Fibroblast of villous mesenchyme (primary cell): Measurements from ENCODE around the gene TAF11L7. TPM values are rescaled to one million over a fixed set of nuclear protein-coding genes. Genes with fewer than 3 reads are reported as not detected.
"Not testable (repeated sequence)": the region's sequence is repeated elsewhere in the genome, so short reads cannot be mapped to it uniquely, and the experiment has no call there.

Experiments used
- DNase-seq: peaks from one replicate; pipeline ENCODE4 v3.0.0-alpha.2; 2010; ENCODE audit warnings: low read depth
- H3K4me3 ChIP-seq: 2 replicates; pipeline ENCODE4 v1.5.1; 2011; ENCODE audit warnings: low read depth, mild to moderate bottlenecking, low read length
- CTCF ChIP-seq: IDR thresholded peaks from 2 replicates; pipeline ENCODE4 v1.5.1; 2012; ENCODE audit warnings: low read depth, mild to moderate bottlenecking, low read length; ENCODE audit not compliant: insufficient read depth
- small RNA-seq: library from RNA; depleted of rRNA; stranded (forward); fragments of <200 nt; gene quantifications from one replicate; pipeline ENCODE3, GENCODE V24; 2012
- total RNA-seq: library from RNA; depleted of rRNA; stranded (reverse); fragments of >200 nt; gene quantifications from 2 replicates; pipeline ENCODE4 v1.2.3, GENCODE V29; 2012

Gene TAF11L7
- total RNA-seq, 1 donor: not detected

GRCh38 chr5:17604951-17605350, 19.4 kb upstream of the TAF11L7 start:
- DNase-seq: no peak
- H3K4me3 ChIP-seq: no peak overlapping the region
- no peak for TF ChIP-seq CTCF

- not testable (repeated sequence) for DNase-seq
Measured at GRCh38 chr5:17603880-17604279, 18.3 kb upstream of the TAF11L7 start, which contains the start of gene TAF11L11. Gene TAF11L11 (plus strand): TSS chr5:17604183.

GRCh38 chr5:17597728-17598127, 12.2 kb upstream of the TAF11L7 start, which contains the start of gene TAF11L10:
Gene TAF11L10 (minus strand): TSS chr5:17597828.
- H3K4me3 ChIP-seq, DNase-seq: not testable (repeated sequence)

More at GRCh38 chr5:17603880-17604279, 18.3 kb upstream of the TAF11L7 start, which contains the start of gene TAF11L11:
- not testable (repeated sequence) for H3K4me3 ChIP-seq

GRCh38 chr5:17594255-17594654, 8.7 kb upstream of the TAF11L7 start, which contains the start of gene TAF11L9:
Gene TAF11L9 (minus strand): TSS chr5:17594394.
- DNase-seq, H3K4me3 ChIP-seq: not testable (repeated sequence)

DNA sequence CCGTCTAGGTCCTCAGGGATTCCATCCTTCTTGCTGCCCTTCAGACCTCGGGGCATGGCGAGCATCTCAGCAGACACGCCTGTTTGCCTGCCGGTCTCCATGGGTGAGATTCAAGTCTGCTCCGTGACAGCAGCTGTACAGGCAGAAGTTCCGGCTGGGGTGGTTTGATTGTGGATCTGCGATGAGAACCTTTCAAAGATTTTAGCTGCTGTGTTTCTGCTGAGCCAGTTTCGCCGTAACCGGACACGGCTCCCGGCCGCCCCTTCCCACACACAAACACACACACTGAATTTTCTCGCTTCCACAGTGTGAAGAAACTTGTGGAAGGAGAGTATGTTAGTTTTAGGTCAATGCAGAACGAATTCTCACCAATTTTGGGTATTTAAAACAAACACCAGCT, 5.3 kb upstream of the TAF11L7 start, which contains the start of gene TAF11L8:
TSS of gene TAF11L8 (minus strand) at position 101 of the 400 bp plus-strand sequence.
- not testable (repeated sequence) for DNase-seq, H3K4me3 ChIP-seq

Small RNA genes within 50 kb of the gene (small RNA-seq; reads per million reads assigned to genes)
- gene AC233724.3: not detected
- not detected for gene AC233724.6
- gene AC233724.7: not detected

Other genes with a start within 250 kb of the TAF11L7 start
- not detected in 2 replicates for gene TAF11L2, start 87.5 kb downstream of the TAF11L7 start, total RNA-seq
- gene TAF11L3, start 67.4 kb downstream of the TAF11L7 start, total RNA-seq: not detected in 2 replicates
- not detected in 2 replicates for gene TAF11L4, start 64.0 kb downstream of the TAF11L7 start, total RNA-seq
- gene TAF11L5, start 60.5 kb downstream of the TAF11L7 start, total RNA-seq: not detected in 2 replicates
- not detected in 2 replicates for gene TAF11L6, start 57.1 kb downstream of the TAF11L7 start, total RNA-seq
- gene TAF11L8, start 5.2 kb upstream of the TAF11L7 start, total RNA-seq: not detected in 2 replicates
- gene TAF11L9, start 8.6 kb upstream of the TAF11L7 start, total RNA-seq: not detected in 2 replicates
- not detected in 2 replicates for gene TAF11L10, start 12.1 kb upstream of the TAF11L7 start, total RNA-seq
- gene TAF11L11, start 18.4 kb upstream of the TAF11L7 start, total RNA-seq: not detected in 2 replicates
- not detected in 2 replicates for gene TAF11L12, start 24.6 kb upstream of the TAF11L7 start, total RNA-seq
- not detected in 2 replicates for gene TAF11L13, start 46.3 kb upstream of the TAF11L7 start, total RNA-seq
- gene TAF11L14, start 48.7 kb upstream of the TAF11L7 start, total RNA-seq: not detected in 2 replicates